Left renal pelvis (tissue), 4 donors: Measurements from ENCODE around the gene ARL4D. TPM values are rescaled to one million over a fixed set of nuclear protein-coding genes. Genes with fewer than 3 reads are reported as not detected.
"Not testable (repeated sequence)": the region's sequence is repeated elsewhere in the genome, so short reads cannot be mapped to it uniquely, and the experiment has no call there.

ENCODE experiments used
- DNase-seq, 4 donors: peaks; one replicate each; pipeline ENCODE4 v3.0.0-alpha.2; 2013; ENCODE audit warnings: low read depth in 4 of 4, low spot score in 3 of 4
- polyA plus RNA-seq, 4 donors: library from polyadenylated mRNA; unstranded; fragments of 120-200 nt; gene quantifications; one replicate each; pipeline ENCODE4 v1.2.1, GENCODE V29; 2013; ENCODE audit not compliant: insufficient read length in 4 of 4

The ARL4D gene
- polyA plus RNA-seq, 4 donors: 8.6 to 33.2 (median 11.2) TPM

DNA sequence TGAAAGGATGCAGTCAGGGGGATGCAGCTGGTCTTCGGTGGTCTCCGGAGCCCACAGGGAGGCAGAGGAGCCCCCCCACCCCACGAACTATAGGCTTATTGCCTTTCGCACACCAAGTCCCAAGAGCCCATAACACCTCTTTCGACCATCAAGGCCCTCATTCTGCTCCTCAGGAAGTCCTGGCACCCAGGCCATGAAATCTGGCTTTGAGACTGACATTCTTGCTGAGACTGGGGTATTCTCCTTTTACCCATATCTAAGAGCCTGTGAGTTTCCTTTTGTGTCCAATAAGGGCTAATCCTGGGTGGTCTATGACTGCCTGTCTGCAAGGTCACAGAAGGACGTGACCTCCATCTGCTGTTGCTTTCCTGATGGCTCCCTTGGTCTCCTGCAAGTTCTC is 6.4 kb upstream of the ARL4D start:
- DNase-seq: no peak

GRCh38 chr17:43393944-43394482 is 4.8 kb upstream of the ARL4D start:
- DNase-seq: peak; percentile 64 to 84 (median 82)

DNA sequence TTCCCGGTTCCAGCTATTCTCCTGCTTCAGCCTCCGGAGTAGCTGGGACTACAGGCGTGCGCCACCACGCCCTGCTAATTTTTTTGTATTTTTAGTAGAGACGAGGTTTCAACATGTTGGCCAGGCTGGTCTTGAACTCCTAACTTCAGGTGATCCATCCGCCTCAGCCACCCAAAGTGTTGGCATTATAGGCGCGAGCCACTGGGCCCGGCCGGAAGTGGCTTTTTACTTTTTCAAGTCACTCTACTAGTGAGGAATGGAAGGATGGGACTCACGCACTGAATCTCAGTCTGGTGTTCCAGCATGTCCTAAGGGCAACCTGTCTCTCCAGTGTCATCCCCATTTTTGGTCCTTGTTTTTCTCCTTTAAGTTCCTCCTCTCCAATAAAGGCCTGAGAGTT is 4.1 kb upstream of the ARL4D start:
- DNase-seq: not testable (repeated sequence)

DNA sequence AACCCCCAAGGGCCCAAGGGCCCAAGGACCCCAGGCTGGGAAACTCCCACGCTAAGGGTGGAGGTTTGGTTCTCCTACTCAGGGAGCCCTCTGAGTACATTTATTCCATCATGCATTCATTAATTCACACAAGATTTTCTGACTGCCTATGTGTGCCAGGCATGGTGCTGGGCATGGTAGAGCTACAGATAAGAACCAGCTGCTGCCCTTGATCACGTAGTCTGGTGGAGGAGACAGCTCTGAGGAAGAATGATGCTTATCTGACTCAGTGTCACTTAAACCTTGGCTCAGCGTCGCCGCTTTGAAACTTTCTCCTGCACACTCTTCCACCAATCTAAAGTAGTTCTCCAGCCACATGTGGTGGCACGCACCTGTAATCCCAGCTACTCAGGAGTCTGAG is 3.6 kb upstream of the ARL4D start:
- DNase-seq: no peak

- DNase-seq: no peak
These were observed 2.2 kb upstream of the ARL4D start for GRCh38 chr17:43396491-43397060.

DNA sequence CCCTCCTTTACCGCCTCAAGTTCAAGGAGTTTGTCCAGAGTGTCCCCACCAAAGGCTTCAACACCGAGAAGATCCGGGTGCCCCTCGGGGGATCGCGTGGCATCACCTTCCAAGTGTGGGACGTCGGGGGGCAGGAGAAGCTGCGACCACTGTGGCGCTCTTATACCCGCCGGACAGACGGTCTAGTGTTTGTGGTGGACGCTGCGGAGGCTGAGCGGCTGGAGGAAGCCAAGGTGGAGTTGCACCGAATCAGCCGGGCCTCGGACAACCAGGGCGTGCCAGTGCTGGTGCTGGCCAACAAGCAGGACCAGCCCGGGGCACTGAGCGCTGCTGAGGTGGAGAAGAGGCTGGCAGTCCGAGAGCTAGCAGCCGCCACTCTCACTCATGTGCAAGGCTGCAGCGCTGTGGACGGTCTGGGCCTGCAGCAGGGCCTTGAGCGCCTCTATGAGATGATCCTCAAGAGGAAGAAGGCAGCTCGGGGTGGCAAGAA is 1.1 kb downstream of the ARL4D start:
- DNase-seq: no peak

DNA sequence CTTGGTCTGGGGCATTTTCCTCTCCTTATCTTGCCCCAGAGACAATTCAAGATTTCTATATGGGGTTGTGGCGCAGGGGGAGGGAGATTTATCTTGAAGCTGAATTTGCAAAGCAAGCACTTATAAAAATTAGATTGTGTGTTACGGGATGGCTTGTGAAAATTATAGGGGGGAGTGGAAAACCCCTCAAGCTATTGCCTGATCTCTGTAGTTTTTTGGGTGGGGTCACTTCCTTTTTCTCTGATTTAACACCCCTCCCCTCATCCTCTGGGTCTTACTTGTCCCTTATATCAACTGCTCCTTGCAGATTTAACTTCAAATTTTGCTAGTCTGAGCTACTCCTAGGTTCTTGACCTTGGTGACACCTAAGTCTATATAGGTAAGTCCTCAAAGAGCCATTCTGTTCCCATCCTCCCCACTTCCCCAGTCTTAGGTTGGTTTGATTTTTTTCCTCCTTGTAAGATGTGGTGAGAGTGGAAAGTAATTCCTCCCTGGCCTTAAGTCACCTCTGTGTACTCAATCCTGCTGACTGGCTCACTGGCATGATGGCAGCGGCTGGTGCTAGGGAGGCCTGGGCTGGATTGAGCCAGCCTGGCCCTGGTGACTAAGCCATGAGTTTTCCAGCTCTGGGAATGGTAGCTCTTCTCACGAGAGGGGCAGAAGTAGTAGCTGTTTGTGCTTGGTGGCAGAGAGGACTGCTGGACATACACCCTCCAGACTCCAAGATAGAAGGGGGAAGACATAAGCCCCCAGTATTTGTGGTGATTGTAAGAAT is 2.3 kb downstream of the ARL4D start:
- no peak for DNase-seq

DNA sequence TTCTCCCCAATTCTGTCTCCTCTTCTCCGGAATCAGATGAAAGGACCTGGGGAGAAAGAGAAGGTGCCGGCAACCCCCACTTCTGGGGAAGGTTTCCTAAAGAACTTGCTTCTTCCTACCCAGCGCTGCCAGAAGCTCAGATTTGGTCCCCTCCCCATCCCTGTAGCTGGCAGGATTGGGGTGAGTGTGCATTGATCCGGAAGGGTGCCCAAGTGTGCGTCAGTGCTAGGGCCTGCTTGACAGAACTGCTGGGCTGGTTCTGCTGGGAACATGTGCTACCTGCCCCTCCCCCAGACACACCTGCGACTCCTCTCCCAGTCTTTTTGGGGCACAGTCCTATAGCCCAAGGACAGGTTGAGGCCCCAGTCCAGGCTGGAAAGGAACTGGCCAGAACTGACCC is 3.3 kb downstream of the ARL4D start:
- DNase-seq: no peak

GRCh38 chr17:43402567-43402966 is 3.8 kb downstream of the ARL4D start:
- no peak for DNase-seq

DNA sequence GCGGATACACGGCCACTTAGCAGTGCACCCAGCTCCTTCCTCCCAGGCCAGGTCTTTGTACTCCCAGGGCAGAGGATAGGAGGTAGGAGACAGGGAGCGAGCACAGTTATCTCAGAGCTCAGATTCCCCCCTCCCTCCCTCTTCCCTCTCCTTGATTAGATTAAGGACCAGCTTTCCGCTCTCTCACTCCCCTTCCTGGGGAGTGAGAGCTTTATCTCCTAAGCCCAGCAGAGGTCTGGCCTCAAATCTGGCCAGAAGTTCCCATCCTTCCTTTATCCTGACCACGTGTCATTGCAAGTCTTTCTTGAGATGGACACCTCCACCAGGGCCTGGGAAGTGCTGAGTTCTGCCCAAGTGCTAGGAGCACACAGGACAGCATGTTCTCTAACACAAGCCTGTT is 5.1 kb downstream of the ARL4D start:
- DNase-seq: no peak

DNA sequence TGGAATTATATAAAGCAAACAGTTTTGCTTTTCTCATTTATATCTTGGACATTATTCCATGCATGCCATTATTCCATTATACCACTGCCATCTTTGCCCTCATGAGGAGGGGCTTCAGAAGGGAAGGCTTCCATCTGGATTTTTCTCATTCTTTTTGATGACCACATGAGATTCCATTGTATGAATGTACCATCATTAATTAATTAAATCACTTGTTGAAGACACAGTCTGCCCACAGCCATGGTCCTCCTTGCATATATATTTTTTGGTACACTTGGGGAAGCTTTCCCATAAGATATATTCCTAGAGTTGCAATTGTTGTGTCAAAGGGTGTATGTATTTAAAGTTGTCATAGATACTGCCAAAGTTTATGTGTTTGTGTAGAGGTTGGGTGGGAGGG is 7.1 kb downstream of the ARL4D start:
- DNase-seq: no peak

DNA sequence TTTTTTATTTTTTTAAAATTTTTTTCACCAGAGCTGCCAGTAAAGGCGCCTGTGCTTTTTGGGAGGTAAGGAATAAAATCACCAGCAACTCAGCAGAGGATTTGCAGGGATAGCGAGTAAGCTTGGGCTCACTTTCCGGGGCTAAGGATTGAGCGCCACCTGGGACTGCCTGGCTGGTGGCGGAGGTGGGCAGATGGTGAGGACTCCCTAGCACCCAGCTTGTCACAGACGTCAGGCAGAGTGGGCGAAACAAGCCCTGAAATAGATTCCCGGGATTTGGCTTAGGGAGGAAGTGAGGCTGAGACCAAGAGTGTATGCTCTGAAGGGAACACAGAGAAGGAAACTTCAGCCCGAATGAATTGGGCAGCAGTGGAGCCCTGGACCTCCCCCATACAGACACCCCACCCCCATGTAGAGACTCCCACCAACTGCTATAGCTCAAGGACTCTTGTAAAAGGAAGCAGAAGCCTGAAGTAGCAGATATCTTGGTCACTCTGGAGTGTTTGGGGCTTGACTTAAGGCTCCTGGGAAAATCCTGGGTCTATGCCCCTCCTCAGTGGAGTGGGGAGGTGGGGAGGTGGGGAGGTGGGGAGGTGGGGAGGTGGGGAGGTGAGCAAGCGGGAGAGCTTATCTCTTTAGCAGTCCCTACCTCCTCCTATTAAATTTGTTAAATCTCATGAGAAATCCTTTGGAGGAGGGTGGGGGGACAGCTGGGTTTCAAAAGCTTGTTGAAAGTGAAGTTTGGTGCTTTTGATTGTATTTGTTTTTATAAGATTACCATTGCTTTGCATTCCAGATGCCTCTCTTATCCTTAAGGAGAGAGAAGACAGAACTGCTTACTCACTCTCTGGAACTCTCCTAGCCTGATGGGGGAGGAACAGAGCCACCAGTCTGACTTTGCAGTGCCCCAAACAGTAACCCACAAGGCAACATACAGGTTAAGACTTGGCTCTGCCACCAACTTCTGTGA is 8.2 kb downstream of the ARL4D start:
- no peak for DNase-seq

DNA sequence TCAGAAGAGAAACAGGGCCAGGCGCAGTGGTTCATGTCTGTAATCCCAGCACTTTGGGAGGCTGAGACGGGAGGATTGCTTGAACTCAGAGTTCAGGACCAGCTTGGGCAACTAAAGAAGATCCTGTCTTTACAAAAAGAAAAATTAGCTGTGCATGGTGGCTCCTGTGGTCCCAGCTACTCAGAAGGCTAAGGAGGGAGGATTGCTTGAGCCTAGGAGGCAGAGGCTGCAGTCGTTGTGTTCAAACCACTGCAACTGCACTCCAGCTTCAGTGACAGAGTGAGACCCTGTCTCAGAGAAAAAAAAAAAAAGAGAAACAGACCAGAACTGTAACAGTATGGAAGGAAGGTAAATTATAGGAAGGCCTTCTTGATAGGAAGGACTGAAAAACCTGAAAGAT is 10.3 kb downstream of the ARL4D start:
- no peak for DNase-seq

GRCh38 chr17:43410557-43411368 is 12.0 kb downstream of the ARL4D start:
- DNase-seq: no peak

- DNase-seq: no peak
These were observed 12.5 kb downstream of the ARL4D start for GRCh38 chr17:43411369-43411677.

DNA sequence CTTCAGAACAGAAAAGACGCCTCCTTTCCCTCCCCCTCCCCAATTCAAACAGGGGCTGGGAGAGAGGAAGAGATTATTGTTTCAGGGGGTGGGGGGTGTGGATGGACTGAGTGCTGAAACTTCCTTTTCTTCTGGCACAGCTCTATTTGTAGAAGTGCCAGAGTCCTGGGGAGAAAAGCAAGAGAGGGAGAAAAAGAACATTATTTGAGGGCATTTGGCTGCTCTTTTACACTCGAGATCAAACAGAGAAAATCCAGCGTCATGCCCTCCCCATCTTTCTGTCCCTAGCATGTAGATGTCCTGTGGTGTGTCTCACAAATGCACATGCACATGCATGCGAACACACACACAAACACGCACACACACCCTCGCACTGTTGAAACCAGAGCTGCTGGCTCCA is 13.0 kb downstream of the ARL4D start:
- no peak for DNase-seq

DNA sequence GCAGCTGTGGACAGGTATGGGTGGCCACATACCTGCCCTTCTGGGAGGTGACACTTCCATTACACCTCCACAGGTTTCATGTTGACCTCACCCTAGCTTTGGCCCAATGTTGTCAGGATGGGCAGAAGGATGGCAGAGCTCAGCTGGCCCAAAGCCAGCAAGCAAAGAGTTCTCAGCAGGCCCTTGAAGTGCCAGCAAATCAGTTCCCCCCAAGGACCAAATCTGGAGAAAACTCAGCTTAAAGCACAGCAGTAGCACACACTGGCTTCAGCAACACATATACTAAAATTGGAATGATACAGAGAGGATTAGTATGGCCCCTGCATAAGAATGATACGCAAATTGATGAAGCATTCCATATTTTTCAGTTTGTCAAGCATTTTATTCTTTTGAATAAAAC is 13.4 kb downstream of the ARL4D start:
- no peak for DNase-seq

GRCh38 chr17:43416998-43417890 is 18.5 kb downstream of the ARL4D start:
- DNase-seq: no peak
